HG03442 (cell line): ENCODE measurements around the gene FIBCD1.

ENCODE experiments used
- ATAC-seq: cut with Tn5 transposase; IDR thresholded peaks from one replicate; pipeline ENCODE4 v1.9.1; 2021; ENCODE audit warnings: mild to moderate bottlenecking, moderate library complexity; ENCODE audit not compliant: unreplicated experiment

The FIBCD1 gene

GRCh38 chr9:130897105-130897751 is 41.8 kb downstream of the FIBCD1 start:
- no peak for ATAC-seq

GRCh38 chr9:130896233-130897014 is 42.6 kb downstream of the FIBCD1 start, which contains the start of gene QRFP:
QRFP (minus strand) TSS chr9:130896812; CDS start chr9:130893838, 2,974 bp downstream.
- ATAC-seq: no peak

- no peak for ATAC-seq
Observed at GRCh38 chr9:130895481-130896232, 43.4 kb downstream of the FIBCD1 start.

- no peak for ATAC-seq
Observed at GRCh38 chr9:130895038-130895437, 44.0 kb downstream of the FIBCD1 start.

- no peak for ATAC-seq
Observed at GRCh38 chr9:130894546-130894945, 44.5 kb downstream of the FIBCD1 start.

- ATAC-seq: no peak
Observed at GRCh38 chr9:130893341-130894101, 45.5 kb downstream of the FIBCD1 start.

- no peak for ATAC-seq
Observed at GRCh38 chr9:130892477-130893304, 46.4 kb downstream of the FIBCD1 start.

- ATAC-seq: no peak
Observed at GRCh38 chr9:130891688-130892476, 47.2 kb downstream of the FIBCD1 start.

- ATAC-seq: no peak
Observed at GRCh38 chr9:130890870-130891687, 48.0 kb downstream of the FIBCD1 start.

- ATAC-seq: no peak
Observed at GRCh38 chr9:130890124-130890523, 48.9 kb downstream of the FIBCD1 start.

GRCh38 chr9:130888146-130888885 is 50.7 kb downstream of the FIBCD1 start:
- ATAC-seq: no peak

GRCh38 chr9:130887494-130888144 is 51.4 kb downstream of the FIBCD1 start:
- ATAC-seq: no peak

GRCh38 chr9:130886981-130887380 is 52.1 kb downstream of the FIBCD1 start:
- ATAC-seq: no peak

- ATAC-seq: no peak
Observed at GRCh38 chr9:130885484-130886375, 53.3 kb downstream of the FIBCD1 start.

- no peak for ATAC-seq
Observed at GRCh38 chr9:130884542-130885483, 54.2 kb downstream of the FIBCD1 start.
